NT2/D1 (cell line): ENCODE data around the gene SFSWAP.

Source experiments
- SUZ12 ChIP-seq: IDR thresholded peaks from 2 replicates; pipeline ENCODE4 v1.6.1; 2011; ENCODE audit not compliant: insufficient read length, insufficient read depth; ENCODE audit errors: extremely low read depth
- YY1 ChIP-seq: IDR thresholded peaks from 2 replicates; pipeline ENCODE4 v1.6.1; 2011; ENCODE audit not compliant: insufficient read length, insufficient read depth
- ZNF274 ChIP-seq: IDR thresholded peaks from 2 replicates; pipeline ENCODE4 v1.6.1; 2011; ENCODE audit warnings: mild to moderate bottlenecking, low read depth, low read length

- TF ChIP-seq ZNF274 (no peak), SUZ12 (no peak), YY1 (no peak)
Observed at GRCh38 chr12:131788070-131788469, 77.2 kb downstream of the SFSWAP start.
